Transverse colon (tissue), 4 donors: ENCODE measurements around the gene MGME1.

ENCODE experiments used
- POLR2A ChIP-seq: fragments of 450-650 bp; IDR thresholded peaks from one replicate; pipeline ENCODE4 v1.6.1; 2016; ENCODE audit warnings: antibody characterized with exemption, mild to moderate bottlenecking, moderate library complexity
- POLR2AphosphoS5 ChIP-seq, 3 donors: sonication (generic); formaldehyde crosslinking; IDR thresholded peaks; one replicate each; pipeline ENCODE4 v1.6.1; 2016; ENCODE audit warnings: antibody characterized with exemption in 3 of 3
- TF ChIP-seq, protein P1 (sequence below), 5 experiments: fragments of 200-600 bp in 3 of 5; fragments of 450-650 bp in 2 of 5; sonication (generic) in 3 of 5; IDR thresholded peaks; 1 replicate in 2 of 5; 2 replicates in 3 of 5; pipeline ENCODE4 v1.5.1; 2016 to 2017; ENCODE audit warnings: antibody characterized with exemption in 5 of 5, inconsistent platforms in 3 of 5, mild to moderate bottlenecking in 2 of 5, moderate library complexity in 1 of 5

- TF ChIP-seq, protein P1, sequence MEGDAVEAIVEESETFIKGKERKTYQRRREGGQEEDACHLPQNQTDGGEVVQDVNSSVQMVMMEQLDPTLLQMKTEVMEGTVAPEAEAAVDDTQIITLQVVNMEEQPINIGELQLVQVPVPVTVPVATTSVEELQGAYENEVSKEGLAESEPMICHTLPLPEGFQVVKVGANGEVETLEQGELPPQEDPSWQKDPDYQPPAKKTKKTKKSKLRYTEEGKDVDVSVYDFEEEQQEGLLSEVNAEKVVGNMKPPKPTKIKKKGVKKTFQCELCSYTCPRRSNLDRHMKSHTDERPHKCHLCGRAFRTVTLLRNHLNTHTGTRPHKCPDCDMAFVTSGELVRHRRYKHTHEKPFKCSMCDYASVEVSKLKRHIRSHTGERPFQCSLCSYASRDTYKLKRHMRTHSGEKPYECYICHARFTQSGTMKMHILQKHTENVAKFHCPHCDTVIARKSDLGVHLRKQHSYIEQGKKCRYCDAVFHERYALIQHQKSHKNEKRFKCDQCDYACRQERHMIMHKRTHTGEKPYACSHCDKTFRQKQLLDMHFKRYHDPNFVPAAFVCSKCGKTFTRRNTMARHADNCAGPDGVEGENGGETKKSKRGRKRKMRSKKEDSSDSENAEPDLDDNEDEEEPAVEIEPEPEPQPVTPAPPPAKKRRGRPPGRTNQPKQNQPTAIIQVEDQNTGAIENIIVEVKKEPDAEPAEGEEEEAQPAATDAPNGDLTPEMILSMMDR (IDR thresholded peaks at IDR 0.05), result no peak
- no peak for TF ChIP-seq POLR2AphosphoS5 (IDR thresholded peaks at IDR 0.05)
- TF ChIP-seq POLR2A, result no peak
Measured at GRCh38 chr20:17925940-17926300, 42.9 kb upstream of the MGME1 start.
